Transverse colon (tissue), 4 donors: Measurements from ENCODE around the gene IWS1. TPM values are rescaled to one million over a fixed set of nuclear protein-coding genes. Genes with fewer than 3 reads are reported as not detected.
A peak's percentile ranks its signal among the peaks of the same experiment; 100 is the strongest.
"Not testable (repeated sequence)": the region's sequence is repeated elsewhere in the genome, so short reads cannot be mapped to it uniquely, and the experiment has no call there.

Experiments
- DNase-seq: peaks from one replicate; pipeline ENCODE4 v3.0.0-alpha.2; 2019
- H3K27ac ChIP-seq, 4 donors: fragments of 200-600 bp; sonication (generic); 2 replicates each; pipeline ENCODE4 v1.5.1; 2016 to 2018; ENCODE audit warnings: inconsistent platforms in 4 of 4
- H3K27me3 ChIP-seq: fragments of 200-600 bp; sonication (generic); 2 replicates; pipeline ENCODE4 v1.5.1; 2017; ENCODE audit warnings: inconsistent platforms
- H3K36me3 ChIP-seq, 4 donors: fragments of 200-600 bp; sonication (generic); 2 replicates each; pipeline ENCODE4 v1.5.1; 2017 to 2019; ENCODE audit warnings: inconsistent platforms in 4 of 4
- H3K4me1 ChIP-seq, 4 donors: fragments of 200-600 bp; sonication (generic); 2 replicates each; pipeline ENCODE4 v1.5.1; 2017 to 2020; ENCODE audit warnings: inconsistent platforms in 4 of 4
- H3K4me3 ChIP-seq, 4 donors: fragments of 200-600 bp; sonication (generic); 1 replicate in 1 of 4; 2 replicates in 3 of 4; pipeline versions ENCODE4 v1.5.1 to v1.6.1; 2017 to 2019; ENCODE audit warnings: inconsistent platforms in 4 of 4
- H3K9me3 ChIP-seq, 2 donors: fragments of 200-600 bp; sonication (generic); 2 replicates each; pipeline ENCODE4 v1.5.1; 2017 to 2019; ENCODE audit warnings: inconsistent platforms in 2 of 2
- CTCF ChIP-seq, 5 experiments: fragments of 200-600 bp in 3 of 5; fragments of 450-650 bp in 2 of 5; sonication (generic) in 3 of 5; IDR thresholded peaks; 1 replicate in 2 of 5; 2 replicates in 3 of 5; pipeline ENCODE4 v1.5.1; 2016 to 2017; ENCODE audit warnings: antibody characterized with exemption in 5 of 5, inconsistent platforms in 3 of 5, mild to moderate bottlenecking in 2 of 5, moderate library complexity in 1 of 5
- EP300 ChIP-seq: sonication (generic); formaldehyde crosslinking; IDR thresholded peaks from one replicate; pipeline ENCODE4 v1.6.1; 2017; ENCODE audit warnings: antibody characterized with exemption, low read depth
- POLR2A ChIP-seq: fragments of 450-650 bp; IDR thresholded peaks from one replicate; pipeline ENCODE4 v1.6.1; 2016; ENCODE audit warnings: antibody characterized with exemption, mild to moderate bottlenecking, moderate library complexity
- POLR2AphosphoS5 ChIP-seq, 3 donors: sonication (generic); formaldehyde crosslinking; IDR thresholded peaks; one replicate each; pipeline ENCODE4 v1.6.1; 2016; ENCODE audit warnings: antibody characterized with exemption in 3 of 3
- WGBS, 2 donors: methylation state at CpG; one replicate each; pipeline ENCODE4 v1.1.5; 2018; ENCODE audit warnings: low coverage in 1 of 2; 5-methylcytosine and 5-hydroxymethylcytosine counted together
- in situ Hi-C, 4 donors: fragments of 200-750 bp; cut with MboI; loops; one replicate each; pipeline versions ENCODE4 v1.15.0 to v1.15.1; 2017; ENCODE audit warnings: low sequenced_read_pairs in 3 of 4, low pct_ligation_motif_present in 1 of 4, low pct_unique_long_range_greater_than_20kb in 1 of 4
- intact Hi-C: fragments of 100-400 bp; cut with DNase I; formaldehyde crosslinking; loops from one replicate; pipeline ENCODE4 v1.15.1; 2023; ENCODE audit warnings: low total_unique reads
- total RNA-seq, 4 donors: library from RNA; depleted of rRNA; stranded (reverse); fragments of >200 nt; gene quantifications; one replicate each; pipeline ENCODE4 v1.1.0, GENCODE V29; 2016

The IWS1 gene
- total RNA-seq, 4 donors from 2014 or later: 27.3 to 139 (median 45.4) TPM

GRCh38 chr2:127527001-127527804 is 914 bp upstream of the IWS1 start:
- in situ Hi-C loops: no loop called here
- Histone ChIP-seq H3K9me3 (no peaks in the 10 kb centered on the region), H3K27me3 (no peaks in the 10 kb centered on the region), H3K27ac (peak overlapping the region; percentile 91 to 95 (median 92)), H3K4me1 (peaks cover 0 to 25% (median 19%) of the 10 kb centered on the region in 4 donors), H3K36me3 (no peaks in the 10 kb centered on the region), H3K4me3 (peak overlapping the region; percentile 3 to 91 (median 80))
- 21 to 80% methylated on average over 1 to 13 of the region's 13 CpGs for WGBS, 2 donors
- no peak for TF ChIP-seq POLR2A
- no peak for TF ChIP-seq EP300
- TF ChIP-seq CTCF (IDR thresholded peaks at IDR 0.05): no peak
- TF ChIP-seq POLR2AphosphoS5 (IDR thresholded peaks at IDR 0.05): peak; percentile 14 to 59 (median 16)
- DNase-seq: no peak
- intact Hi-C loops: no loop called here

DNA sequence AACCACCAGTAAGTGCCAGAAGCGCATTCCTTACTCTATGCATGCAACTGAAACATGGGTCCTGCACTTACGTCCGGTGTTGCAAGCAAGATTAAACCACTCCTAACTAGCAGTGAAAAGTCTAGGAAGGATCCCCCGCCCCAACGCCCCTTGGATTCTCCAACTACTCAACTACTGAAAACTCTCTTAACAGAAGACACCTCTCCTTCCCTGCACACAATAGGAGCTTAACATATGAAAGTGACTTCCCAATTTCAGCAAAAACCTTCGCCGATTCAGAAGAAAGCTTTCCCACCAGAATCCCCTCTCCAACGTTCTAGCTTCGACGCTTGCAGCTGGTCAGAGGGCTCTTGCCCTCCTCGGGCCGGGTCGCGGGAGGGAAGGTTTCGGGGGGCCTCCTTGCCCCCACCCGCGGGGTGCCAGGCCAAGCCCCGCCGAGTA is 578 bp downstream of the IWS1 start:
- DNase-seq: no peak
- H3K4me3 ChIP-seq: peak overlapping the region; percentile 76 to 91 (median 86)
- no peaks in the 10 kb centered on the region for H3K9me3 ChIP-seq
- in situ Hi-C loops: no loop called here
- intact Hi-C loops: no loop called here
- H3K36me3 ChIP-seq: peaks cover 0 to under 1% (median 0%) of the 10 kb centered on the region in 4 donors
- peak overlapping the region; percentile 91 to 95 (median 92) for H3K27ac ChIP-seq
- WGBS, 2 donors: 0% methylated on average over 19 of the region's 19 CpGs; no CpG with 5 or more reads in 1 of the 2 donors
- TF ChIP-seq EP300: no peak
- TF ChIP-seq CTCF (IDR thresholded peaks at IDR 0.05): no peak
- no peak for TF ChIP-seq POLR2AphosphoS5 (IDR thresholded peaks at IDR 0.05)
- no peak for TF ChIP-seq POLR2A
- peaks cover 0 to 25% (median 19%) of the 10 kb centered on the region in 4 donors for H3K4me1 ChIP-seq
- H3K27me3 ChIP-seq: no peaks in the 10 kb centered on the region

- in situ Hi-C loops, H3K9me3 ChIP-seq, H3K27me3 ChIP-seq, DNase-seq, H3K27ac ChIP-seq, H3K36me3 ChIP-seq, intact Hi-C loops, H3K4me3 ChIP-seq: not testable (repeated sequence)
- H3K4me1 ChIP-seq: peaks cover 0 to 25% (median 19%) of the 10 kb centered on the region in 4 donors
- 92 to 97% methylated on average over 7 of the region's 7 CpGs for WGBS, 2 donors
Measured at GRCh38 chr2:127524198-127524834, 2.0 kb downstream of the IWS1 start.

DNA sequence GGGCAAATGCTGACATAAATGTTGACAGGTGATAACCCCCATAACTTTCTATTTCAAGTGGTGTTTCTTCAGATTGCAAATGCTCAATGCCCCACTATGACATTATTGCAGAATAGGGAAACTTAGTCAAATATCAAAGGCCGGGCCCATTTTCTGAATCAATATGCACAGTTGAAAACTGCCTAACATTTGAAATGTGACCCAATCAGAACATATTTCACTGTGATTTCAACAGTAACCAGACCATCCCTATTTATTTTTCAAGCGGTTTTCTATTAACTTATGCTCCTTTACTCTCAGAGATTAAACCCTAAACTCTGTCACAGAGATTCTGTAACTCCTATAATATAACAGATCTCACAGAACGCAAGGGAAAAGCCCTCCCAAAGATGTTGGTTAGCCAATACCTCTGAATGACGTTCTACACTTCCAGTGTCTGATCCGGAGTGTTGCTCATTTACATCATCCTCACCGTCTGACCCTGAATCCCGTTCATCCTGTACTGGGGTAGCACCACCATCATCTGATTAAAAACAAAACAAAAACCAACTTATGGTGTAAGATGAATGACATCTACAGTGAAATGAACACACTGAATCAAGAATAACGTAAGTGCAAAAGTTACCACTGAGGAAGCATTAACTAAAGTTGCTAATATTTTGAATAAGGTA is 2.9 kb downstream of the IWS1 start:
- no peak for DNase-seq
- H3K27ac ChIP-seq: no peak overlapping the region
- H3K4me1 ChIP-seq: peaks cover 0 to 25% (median 19%) of the 10 kb centered on the region in 4 donors
- intact Hi-C loops (no loop called here), in situ Hi-C loops (no loop called here)
- H3K36me3 ChIP-seq: peaks cover 0 to 6% (median 0%) of the 10 kb centered on the region in 4 donors
- H3K9me3 ChIP-seq: no peaks in the 10 kb centered on the region
- WGBS, 2 donors: 71 to 83% methylated on average over 7 to 8 of the region's 8 CpGs
- H3K4me3 ChIP-seq: no peak overlapping the region
- TF ChIP-seq POLR2A: no peak
- no peak for TF ChIP-seq CTCF (IDR thresholded peaks at IDR 0.05)
- no peak for TF ChIP-seq POLR2AphosphoS5 (IDR thresholded peaks at IDR 0.05)
- TF ChIP-seq EP300: no peak
- no peaks in the 10 kb centered on the region for H3K27me3 ChIP-seq
